ENCODE measurements around the gene WDR93.

The WDR93 gene

GRCh38 chr15:89745768-89746167, 55.2 kb downstream of the WDR93 start:
- Histone ChIP-seq H3K36me3 (ENCODE audit: insufficient read depth) (no peaks in the 10 kb centered on the region), H3K4me2 (no peak overlapping the region), H3K9ac (no peak overlapping the region), H3K4me1 (ENCODE audit: low read depth, poor library complexity, severe bottlenecking) (peaks cover 5% of the 10 kb centered on the region), H3K4me3 (IDR thresholded peaks at IDR 0.05; ENCODE audit: insufficient read depth, low read depth, low read length) (no peak overlapping the region), H2AFZ (ENCODE audit: low read depth) (no peak overlapping the region), H3K27me3 (ENCODE audit: insufficient read depth, low read depth) (no peaks in the 10 kb centered on the region), H3K79me2 (ENCODE audit: insufficient read depth, low read depth) (no peaks in the 10 kb centered on the region), H3K27ac (no peak overlapping the region), H4K20me1 (ENCODE audit: insufficient read depth) (no peaks in the 10 kb centered on the region)
- TF ChIP-seq CTCF (conservative IDR thresholded peaks at IDR 0.05; ENCODE audit: low read depth, low read length), result no peak

GRCh38 chr15:89746386-89746780, 55.8 kb downstream of the WDR93 start:
- no peaks in the 10 kb centered on the region for H3K79me2 ChIP-seq (ENCODE audit: insufficient read depth, low read depth)
- no peak overlapping the region for H3K27ac ChIP-seq
- H3K4me1 ChIP-seq (ENCODE audit: low read depth, poor library complexity, severe bottlenecking), result peaks cover 7% of the 10 kb centered on the region
- no peak overlapping the region for H3K9ac ChIP-seq
- no peak overlapping the region for H3K4me2 ChIP-seq
- no peak for TF ChIP-seq CTCF (conservative IDR thresholded peaks at IDR 0.05; ENCODE audit: low read depth, low read length)
- H2AFZ ChIP-seq (ENCODE audit: low read depth), result no peak overlapping the region
- no peak overlapping the region for H3K4me3 ChIP-seq (IDR thresholded peaks at IDR 0.05; ENCODE audit: insufficient read depth, low read depth, low read length)
- no peaks in the 10 kb centered on the region for H3K36me3 ChIP-seq (ENCODE audit: insufficient read depth)
- H4K20me1 ChIP-seq (ENCODE audit: insufficient read depth), result no peaks in the 10 kb centered on the region
- no peaks in the 10 kb centered on the region for H3K27me3 ChIP-seq (ENCODE audit: insufficient read depth, low read depth)

- Histone ChIP-seq H3K27me3 (ENCODE audit: insufficient read depth, low read depth) (no peaks in the 10 kb centered on the region), H3K4me2 (no peak overlapping the region), H3K36me3 (ENCODE audit: insufficient read depth) (no peaks in the 10 kb centered on the region), H3K79me2 (ENCODE audit: insufficient read depth, low read depth) (no peaks in the 10 kb centered on the region), H3K4me1 (ENCODE audit: low read depth, poor library complexity, severe bottlenecking) (peaks cover 12% of the 10 kb centered on the region), H3K4me3 (IDR thresholded peaks at IDR 0.05; ENCODE audit: insufficient read depth, low read depth, low read length) (no peak overlapping the region), H4K20me1 (ENCODE audit: insufficient read depth) (no peaks in the 10 kb centered on the region), H3K9ac (no peak overlapping the region), H3K27ac (no peak overlapping the region), H2AFZ (ENCODE audit: low read depth) (no peak overlapping the region)
- no peak for TF ChIP-seq CTCF (conservative IDR thresholded peaks at IDR 0.05; ENCODE audit: low read depth, low read length)
Observed at GRCh38 chr15:89747708-89748682, 57.4 kb downstream of the WDR93 start.

GRCh38 chr15:89749054-89749453, 58.4 kb downstream of the WDR93 start:
- no peak overlapping the region for H3K4me3 ChIP-seq (IDR thresholded peaks at IDR 0.05; ENCODE audit: insufficient read depth, low read depth, low read length)
- no peaks in the 10 kb centered on the region for H3K27me3 ChIP-seq (ENCODE audit: insufficient read depth, low read depth)
- no peaks in the 10 kb centered on the region for H4K20me1 ChIP-seq (ENCODE audit: insufficient read depth)
- H3K79me2 ChIP-seq (ENCODE audit: insufficient read depth, low read depth), result no peaks in the 10 kb centered on the region
- H3K27ac ChIP-seq, result no peak overlapping the region
- H3K4me2 ChIP-seq, result no peak overlapping the region
- H3K9ac ChIP-seq, result no peak overlapping the region
- H3K36me3 ChIP-seq (ENCODE audit: insufficient read depth), result no peaks in the 10 kb centered on the region
- H2AFZ ChIP-seq (ENCODE audit: low read depth), result no peak overlapping the region
- peaks cover 12% of the 10 kb centered on the region for H3K4me1 ChIP-seq (ENCODE audit: low read depth, poor library complexity, severe bottlenecking)
- no peak for TF ChIP-seq CTCF (conservative IDR thresholded peaks at IDR 0.05; ENCODE audit: low read depth, low read length)

Measured in KMS-11 (cell line).